Activated CD8-positive, alpha-beta memory T cell treated with anti-CD3 and anti-CD28 coated beads, Interleukin-2, amount 50 U/mL, for 48 hours (primary cell): ENCODE data around the gene ARHGEF37.
"Not testable (repeated sequence)": the region's sequence is repeated elsewhere in the genome, so short reads cannot be mapped to it uniquely, and the experiment has no call there.

ENCODE experiments used
- DNase-seq: peaks from one replicate; pipeline ENCODE4 v3.0.0-alpha.2; 2020

Gene ARHGEF37, protein sequence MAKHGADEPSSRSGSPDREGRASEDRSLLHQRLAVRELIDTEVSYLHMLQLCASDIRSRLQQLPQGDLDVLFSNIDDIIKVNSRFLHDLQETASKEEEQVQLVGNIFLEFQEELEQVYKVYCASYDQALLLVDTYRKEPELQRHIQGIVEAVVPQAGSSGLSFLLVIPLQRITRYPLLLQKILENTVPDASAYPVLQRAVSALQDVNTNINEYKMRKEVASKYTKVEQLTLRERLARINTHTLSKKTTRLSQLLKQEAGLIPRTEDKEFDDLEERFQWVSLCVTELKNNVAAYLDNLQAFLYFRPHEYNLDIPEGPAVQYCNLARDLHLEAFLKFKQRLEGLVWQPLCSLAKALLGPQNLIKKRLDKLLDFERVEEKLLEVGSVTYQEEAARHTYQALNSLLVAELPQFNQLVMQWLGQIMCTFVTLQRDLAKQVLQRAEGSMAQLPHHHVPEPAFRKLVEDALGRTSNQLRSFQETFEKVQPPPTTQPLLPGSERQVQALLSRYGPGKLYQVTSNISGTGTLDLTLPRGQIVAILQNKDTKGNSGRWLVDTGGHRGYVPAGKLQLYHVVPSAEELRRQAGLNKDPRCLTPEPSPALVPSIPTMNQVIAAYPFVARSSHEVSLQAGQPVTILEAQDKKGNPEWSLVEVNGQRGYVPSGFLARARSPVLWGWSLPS

DNA sequence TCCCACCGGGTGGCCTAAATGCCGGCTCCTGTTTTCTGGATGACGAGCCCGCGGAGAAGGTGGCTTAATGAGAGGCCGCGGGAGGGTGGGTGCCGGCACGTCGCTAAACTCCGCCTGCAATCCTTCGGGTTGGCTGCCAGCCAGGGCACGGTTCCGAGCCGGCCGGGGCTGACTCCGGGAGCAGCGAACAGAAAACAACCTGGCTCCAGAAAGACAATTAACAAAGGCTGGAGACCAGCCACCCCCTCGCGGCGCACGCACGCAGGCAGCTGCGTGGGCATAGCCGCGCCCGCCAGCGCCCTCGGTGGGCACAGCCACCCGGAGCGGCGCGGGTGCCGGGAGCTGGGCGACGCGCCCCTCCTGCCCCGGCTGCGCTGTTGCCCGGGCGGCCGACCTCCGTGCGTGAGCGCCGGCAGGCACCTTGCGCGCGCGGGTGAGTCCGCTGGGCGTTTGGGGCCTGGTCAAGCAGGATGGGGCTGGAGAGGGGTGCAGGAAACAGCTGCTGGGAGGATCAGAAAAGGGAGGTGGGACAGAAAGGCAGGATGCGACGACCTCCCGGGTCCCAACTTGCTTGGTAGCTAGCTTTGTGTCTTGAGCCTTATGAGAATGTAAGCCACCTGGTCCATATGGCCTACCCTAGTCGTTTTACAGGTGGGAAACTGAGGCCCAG is at the start of gene ARHGEF37:
Gene ARHGEF37, plus strand, starts transcription at position 307 of the 670 bp plus-strand sequence. CDS start 16,272 bp downstream, outside the sequence.
- peak; percentile 84 for DNase-seq

GRCh38 chr5:149532413-149532812 is 48.9 kb upstream of the ARHGEF37 start:
- no peak for DNase-seq

GRCh38 chr5:149535787-149536186 is 45.5 kb upstream of the ARHGEF37 start:
- DNase-seq, result not testable (repeated sequence)

DNA sequence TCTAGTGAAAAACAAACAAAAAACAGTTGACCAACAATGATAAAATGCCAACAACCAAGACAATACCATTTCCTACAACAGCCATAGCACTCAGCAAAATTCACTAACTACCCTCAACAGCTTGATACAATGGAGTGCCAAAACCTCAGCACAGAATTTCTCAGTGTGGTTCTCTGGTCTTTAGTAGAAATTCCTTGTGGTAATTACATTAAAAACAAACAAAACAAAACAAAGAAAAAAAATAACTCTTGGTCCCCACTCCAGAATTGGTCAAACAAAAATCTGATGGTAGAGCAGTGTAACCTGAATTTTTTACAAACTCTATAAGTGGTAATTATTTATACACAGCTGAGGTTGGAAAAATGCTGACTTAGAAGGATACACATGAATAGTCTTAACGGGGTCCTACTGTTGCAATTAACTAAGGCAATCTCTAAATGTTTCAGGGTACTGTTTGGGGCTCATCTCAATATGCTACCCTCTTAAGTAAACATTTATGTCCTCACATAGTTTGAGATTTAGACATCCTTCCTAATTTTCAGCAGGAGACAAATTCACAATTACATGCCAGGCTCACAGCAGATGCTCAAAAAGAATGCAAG is 43.8 kb upstream of the ARHGEF37 start:
- DNase-seq, result no peak

DNA sequence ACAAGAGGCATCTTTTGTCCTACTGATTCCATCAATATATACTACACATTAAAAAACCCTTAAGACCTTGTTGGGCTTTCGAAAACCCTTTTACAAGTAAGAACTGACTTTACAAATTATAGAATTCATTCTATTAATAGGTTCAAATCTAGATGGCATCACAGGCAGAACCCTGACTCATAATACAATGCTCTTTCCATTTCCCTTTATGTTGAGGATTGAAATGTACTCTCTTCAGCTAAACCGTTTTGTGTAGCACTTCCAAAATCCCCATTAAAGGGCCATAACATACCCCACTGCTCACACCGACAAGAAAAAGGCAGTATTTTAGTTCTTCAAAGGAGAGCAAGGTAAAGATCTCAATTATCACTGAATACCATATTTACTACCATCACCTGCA is 41.2 kb upstream of the ARHGEF37 start:
- no peak for DNase-seq

DNA sequence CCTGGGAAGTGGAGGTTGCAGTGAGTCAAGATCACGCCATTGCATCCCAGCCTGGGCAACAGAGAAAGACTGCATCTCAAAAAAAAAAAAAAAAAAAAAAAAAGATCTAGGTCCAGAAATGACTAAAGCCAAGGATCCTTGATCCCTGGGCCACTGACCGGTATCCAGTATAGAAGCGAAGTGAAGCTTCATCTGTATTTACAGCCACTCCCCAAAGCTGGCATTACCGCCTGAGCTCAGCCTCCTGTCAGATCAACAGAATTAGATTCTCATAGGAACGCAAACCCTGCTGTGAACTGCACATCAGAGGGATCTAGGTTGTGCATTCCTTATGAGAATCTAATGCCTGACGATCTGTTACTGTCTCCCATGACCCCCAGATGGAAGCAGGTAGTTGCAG is 39.4 kb upstream of the ARHGEF37 start:
- DNase-seq, result no peak

DNA sequence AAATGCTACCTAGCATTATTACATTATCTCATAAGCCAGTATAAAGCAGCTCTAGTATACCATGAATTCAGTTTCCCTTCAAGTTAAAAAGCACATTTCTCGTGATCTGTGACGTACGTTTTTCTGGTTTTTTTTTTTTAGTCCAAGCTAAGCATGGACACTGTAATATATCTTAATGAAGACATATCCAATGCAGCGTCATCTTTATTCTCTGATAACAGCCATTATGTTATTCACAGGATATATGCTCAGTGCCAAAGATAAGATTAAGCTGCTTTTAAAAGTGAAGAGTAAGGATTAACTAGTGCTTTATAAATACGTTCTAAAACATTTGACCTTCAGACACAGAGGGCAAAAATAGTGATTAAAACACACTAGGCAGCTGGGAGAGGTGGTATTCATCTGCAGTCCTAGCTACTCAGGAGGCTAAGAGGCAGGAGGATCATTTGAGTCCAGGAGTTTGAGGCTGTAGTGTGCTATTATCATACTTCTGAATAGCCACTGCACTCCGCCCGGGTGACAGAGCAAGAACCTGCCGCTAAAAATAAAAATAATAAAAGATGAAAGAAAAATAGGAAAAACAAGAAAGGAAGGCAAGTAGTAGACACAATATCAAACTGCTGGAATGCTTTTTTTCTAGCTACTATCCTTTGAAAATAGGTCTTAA is 37.8 kb upstream of the ARHGEF37 start:
- no peak for DNase-seq

DNA sequence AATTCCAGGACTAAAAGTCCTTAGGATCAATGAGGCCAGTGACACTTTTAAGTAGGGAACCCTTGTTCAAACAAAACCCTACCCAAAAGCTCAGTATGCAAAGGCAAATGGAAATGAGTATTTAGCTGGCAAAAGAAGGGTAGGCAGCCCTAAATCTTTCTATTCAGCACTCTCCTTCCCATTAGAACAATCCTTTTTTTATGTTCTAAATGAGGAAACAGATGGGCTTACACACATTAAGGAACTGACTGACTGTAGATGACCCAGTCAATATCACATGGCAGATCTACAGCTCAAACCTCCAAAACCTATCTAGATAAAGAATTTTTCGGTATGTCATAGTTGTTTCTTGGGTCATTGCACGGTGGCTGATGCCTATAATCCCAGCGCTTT is 37.3 kb upstream of the ARHGEF37 start:
- DNase-seq, result no peak

- no peak for DNase-seq
Measured at GRCh38 chr5:149545327-149545726, 36.0 kb upstream of the ARHGEF37 start.

GRCh38 chr5:149546974-149547373 is 34.3 kb upstream of the ARHGEF37 start:
- DNase-seq, result no peak

GRCh38 chr5:149549461-149550267 is 31.6 kb upstream of the ARHGEF37 start:
- DNase-seq, result peak; percentile 68

GRCh38 chr5:149550268-149550583 is 31.1 kb upstream of the ARHGEF37 start:
- no peak for DNase-seq

DNA sequence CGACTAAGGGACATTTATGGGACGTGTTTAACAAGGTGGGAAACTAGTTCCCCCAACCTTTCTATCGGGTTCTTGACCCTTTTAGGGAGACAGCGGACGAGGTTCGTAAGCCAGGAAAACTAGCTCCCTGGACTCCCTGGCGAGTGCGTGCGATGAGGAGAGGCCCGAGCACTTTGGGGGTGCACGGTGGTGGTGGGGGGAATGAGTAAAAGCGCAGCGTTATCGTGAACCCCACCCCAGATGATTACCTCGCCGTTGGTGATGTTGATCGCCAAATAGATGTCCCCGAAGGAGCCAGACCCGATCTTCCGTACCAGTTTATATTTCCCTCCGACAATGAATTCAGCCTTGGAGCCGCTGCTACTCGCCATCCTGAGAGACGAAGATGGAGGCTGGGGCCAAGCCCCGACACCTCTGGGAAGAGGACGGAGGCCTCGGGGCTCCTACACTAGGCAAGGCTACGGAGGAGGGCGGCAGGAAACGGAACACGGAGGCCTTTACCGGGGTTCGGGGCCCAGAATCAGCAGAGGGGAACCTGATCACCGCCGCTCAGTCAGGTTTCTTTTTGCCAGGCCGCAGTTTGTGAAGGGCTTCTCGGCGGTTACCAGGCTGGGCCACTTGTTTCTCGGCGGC is 30.6 kb upstream of the ARHGEF37 start:
- peak; percentile 72 for DNase-seq

GRCh38 chr5:149551227-149552037 is 29.9 kb upstream of the ARHGEF37 start, which contains the start of gene CSNK1A1:
TSS of gene CSNK1A1 (minus strand) at chr5:149551439. CDS start at chr5:149550964, 475 bp downstream.
- peak; percentile 99 for DNase-seq

DNA sequence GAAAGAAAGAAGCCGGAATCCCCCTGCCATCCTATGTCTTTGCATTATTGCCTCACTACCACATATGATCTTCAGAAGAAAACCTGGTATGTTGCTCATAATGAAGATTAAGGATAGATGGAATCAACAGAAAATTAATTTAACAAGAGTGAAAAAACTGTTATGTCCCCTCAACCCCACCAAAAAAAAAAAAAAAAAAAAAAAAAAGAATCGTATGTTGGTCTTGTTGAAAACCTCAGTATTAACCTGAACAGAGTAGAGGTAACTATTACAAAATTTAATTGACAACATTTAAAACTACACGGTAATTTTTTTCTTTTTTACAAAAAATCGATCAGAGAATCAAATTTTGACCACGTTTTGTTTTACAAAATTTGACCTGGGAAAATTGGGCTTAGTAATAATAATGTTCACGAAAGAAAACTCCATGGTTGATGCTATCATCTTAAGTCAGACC is 29.2 kb upstream of the ARHGEF37 start:
- DNase-seq, result no peak

DNA sequence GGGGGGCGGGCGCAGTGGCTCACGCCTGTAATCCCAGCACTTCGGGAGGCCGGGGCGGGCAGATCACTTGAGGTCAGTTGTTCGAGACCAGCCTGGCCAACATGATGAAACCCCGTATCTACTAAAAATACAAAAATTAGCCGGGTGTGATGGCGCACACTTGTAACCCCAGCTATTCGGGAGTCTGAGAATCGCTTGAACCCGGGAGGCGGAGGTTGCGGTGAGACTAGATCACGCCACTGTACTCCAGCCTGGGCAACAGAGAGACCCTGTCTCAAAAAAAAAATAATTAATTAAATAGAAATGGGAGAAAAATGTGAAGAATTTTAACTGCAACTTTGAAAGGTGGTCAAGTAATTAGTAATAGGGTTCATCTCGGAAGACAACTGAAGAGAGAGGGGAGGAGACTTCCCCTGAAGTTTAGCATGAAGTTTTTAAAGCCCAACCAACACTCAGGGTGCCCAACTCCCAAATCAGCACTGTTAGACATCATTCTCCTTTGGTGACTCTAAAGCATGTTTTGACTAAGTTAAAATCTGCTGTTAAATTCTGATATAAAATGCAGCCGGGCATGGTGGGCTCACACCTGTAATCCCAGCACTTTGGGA is 28.6 kb upstream of the ARHGEF37 start:
- no peak for DNase-seq

DNA sequence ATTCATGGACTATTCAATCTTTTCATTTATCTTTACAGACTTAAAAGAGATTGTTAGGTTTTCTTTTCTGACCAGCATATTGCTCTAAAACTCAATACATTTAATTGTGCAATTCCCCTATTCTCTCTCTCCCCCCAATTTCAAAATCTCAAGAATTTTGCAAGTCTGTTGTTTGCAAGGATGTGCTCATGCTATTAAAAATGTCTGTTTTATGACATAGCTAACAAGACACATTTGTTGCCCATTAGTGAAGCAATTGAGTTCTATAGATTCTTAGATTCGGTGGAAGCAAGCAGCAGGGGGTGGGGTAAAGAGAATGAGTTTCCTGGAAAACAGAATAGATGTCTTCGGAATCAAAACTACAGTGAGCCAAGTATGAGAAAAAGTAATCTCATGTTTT is 21.6 kb upstream of the ARHGEF37 start:
- DNase-seq, result no peak

DNA sequence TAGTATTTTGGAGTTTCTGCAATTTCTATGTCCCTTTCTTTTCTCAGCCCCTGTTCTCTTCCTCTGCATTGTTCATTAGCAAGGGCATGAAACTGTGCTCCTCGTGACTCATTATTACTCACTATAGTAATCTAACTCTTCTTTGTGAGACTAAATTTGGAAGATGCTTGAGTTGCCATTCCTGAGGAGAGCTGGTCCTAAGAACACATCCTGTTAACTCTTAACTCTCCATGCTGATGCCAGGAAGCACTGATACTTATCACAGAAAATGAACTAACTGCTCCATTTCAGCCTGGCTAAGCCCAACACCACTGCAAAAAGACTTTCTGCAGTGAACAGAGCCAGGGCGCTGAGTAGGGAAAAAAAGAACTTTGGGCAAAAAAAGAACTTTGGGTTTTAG is 19.4 kb upstream of the ARHGEF37 start:
- no peak for DNase-seq

DNA sequence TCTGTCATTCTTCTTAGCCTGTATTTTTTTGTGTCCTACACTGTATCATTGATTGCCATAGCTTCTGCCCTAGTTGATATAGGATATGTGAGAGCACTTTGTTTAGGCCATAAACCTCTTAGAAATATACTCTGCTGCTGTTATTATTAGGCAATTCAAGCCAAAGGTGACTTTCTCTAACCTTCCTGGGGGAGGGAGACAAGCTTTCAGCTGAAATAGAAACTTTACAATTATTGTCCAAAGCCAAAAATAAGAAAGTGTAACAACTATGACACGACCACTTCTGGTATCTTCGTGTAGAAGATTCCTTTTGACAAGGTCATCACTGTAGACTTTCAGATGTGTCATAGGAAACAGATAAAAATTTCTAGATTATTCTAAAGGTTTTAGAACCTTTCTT is 17.8 kb upstream of the ARHGEF37 start:
- no peak for DNase-seq

GRCh38 chr5:149564542-149565140 is 16.7 kb upstream of the ARHGEF37 start:
- not testable (repeated sequence) for DNase-seq
